GM12875 (cell line): Measurements from ENCODE around the gene IGFBP5.

ENCODE experiments used
- H3K4me3 ChIP-seq: one replicate; pipeline ENCODE4 v1.5.1; 2011; ENCODE audit warnings: low read depth, low read length, control low read depth
- CTCF ChIP-seq: IDR thresholded peaks from 2 replicates; pipeline ENCODE4 v1.5.1; 2011; ENCODE audit warnings: low read depth, mild to moderate bottlenecking, control low read depth, inconsistent platforms, low read length, moderate library complexity, borderline replicate concordance; ENCODE audit not compliant: insufficient read depth

The IGFBP5 gene

GRCh38 chr2:216727346-216728122 is 32.2 kb upstream of the IGFBP5 start:
- H3K4me3 ChIP-seq, result no peak overlapping the region
- no peak for TF ChIP-seq CTCF

GRCh38 chr2:216724190-216724589 is 28.8 kb upstream of the IGFBP5 start:
- no peak overlapping the region for H3K4me3 ChIP-seq
- TF ChIP-seq CTCF, result no peak

- no peak overlapping the region for H3K4me3 ChIP-seq
- no peak for TF ChIP-seq CTCF
Observed at GRCh38 chr2:216721141-216721540, 25.8 kb upstream of the IGFBP5 start.

- no peak for TF ChIP-seq CTCF
- no peak overlapping the region for H3K4me3 ChIP-seq
Observed at GRCh38 chr2:216720722-216721121, 25.4 kb upstream of the IGFBP5 start.

GRCh38 chr2:216717907-216718615 is 22.7 kb upstream of the IGFBP5 start:
- TF ChIP-seq CTCF, result no peak
- H3K4me3 ChIP-seq, result no peak overlapping the region

- no peak for TF ChIP-seq CTCF
- no peak overlapping the region for H3K4me3 ChIP-seq
Observed at GRCh38 chr2:216717491-216717901, 22.1 kb upstream of the IGFBP5 start.

GRCh38 chr2:216716109-216716508 is 20.8 kb upstream of the IGFBP5 start:
- no peak for TF ChIP-seq CTCF

More at GRCh38 chr2:216716109-216716508, 20.8 kb upstream of the IGFBP5 start:
- no peak overlapping the region for H3K4me3 ChIP-seq
